GM21576 (cell line): ENCODE measurements around the gene PYGL.
A peak's percentile ranks its signal among the peaks of the same experiment; 100 is the strongest.

ENCODE experiments used
- ATAC-seq: cut with Tn5 transposase; IDR thresholded peaks from one replicate; pipeline ENCODE4 v1.9.1; 2021; ENCODE audit warnings: mild to moderate bottlenecking, moderate library complexity; ENCODE audit not compliant: unreplicated experiment

PYGL gene

GRCh38 chr14:50882932-50883826, 61.1 kb downstream of the PYGL start:
- no peak for ATAC-seq

GRCh38 chr14:50875359-50876070, 68.8 kb downstream of the PYGL start:
- ATAC-seq = peak; percentile 90

- no peak for ATAC-seq
These were observed 69.5 kb downstream of the PYGL start for GRCh38 chr14:50874757-50875156.

DNA sequence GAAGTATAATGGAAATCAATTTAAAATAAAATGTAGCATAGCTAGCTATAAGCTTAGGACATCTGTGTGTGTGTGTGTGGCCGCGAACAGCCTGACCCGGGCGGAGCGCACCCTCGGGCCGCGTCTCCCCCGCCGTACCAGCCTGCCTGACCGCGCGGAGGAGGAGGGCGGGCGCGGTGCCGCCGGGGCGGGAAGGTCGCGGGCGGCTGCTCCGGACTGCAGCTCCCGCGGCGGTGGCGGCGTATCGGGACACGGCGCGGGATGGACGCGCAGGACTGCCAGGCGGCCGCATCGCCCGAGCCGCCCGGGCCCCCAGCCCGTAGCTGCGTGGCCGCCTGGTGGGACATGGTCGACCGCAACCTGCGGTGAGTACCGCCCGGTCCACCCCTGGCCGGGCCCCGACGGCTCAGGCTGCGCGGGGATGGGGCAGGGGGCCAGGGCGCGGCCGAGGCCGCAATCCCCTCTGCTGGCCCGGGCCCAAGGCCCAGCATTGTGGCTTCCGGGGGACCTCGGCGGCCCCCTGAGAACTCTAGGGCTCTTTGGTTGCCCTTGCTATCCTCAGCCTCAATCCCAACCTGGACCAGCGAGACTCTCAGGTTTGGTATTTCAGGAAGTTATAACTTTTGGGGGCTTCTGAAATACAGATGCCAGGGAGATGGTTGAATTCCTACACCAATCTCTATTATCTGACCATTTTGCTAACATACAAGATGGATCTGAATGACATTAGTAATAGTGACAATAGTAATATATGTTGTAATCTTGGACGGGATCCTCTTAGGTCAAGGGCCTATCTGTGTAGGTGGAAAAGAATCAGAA, 72.2 kb downstream of the PYGL start, which contains the start of gene ABHD12B:
Gene ABHD12B (plus strand): TSS at position 140 of the 819 bp plus-strand sequence. CDS start 122 bp downstream, at position 262.
- no peak for ATAC-seq

DNA sequence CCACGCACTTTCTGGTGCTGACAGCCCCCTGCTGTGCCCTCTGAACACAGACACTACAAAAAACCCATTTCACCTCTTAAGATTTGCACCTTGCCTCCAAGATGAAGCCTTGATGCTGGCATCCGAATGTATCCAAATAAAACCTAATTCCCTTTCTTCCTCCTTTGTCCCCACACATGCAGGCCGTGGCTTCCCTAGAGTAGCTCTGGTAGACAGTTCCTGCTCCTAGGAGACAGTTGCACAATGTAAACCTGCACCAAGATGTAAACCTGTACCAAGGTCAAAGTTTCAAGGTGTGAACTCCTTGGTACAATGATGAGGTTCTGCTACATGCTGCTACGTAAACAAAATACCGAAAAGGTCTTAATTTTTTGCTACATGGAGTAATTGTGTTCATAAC, 73.1 kb downstream of the PYGL start:
- ATAC-seq = no peak

- ATAC-seq = no peak
These were observed 78.7 kb downstream of the PYGL start for GRCh38 chr14:50865391-50866076.

GRCh38 chr14:50864946-50865345, 79.3 kb downstream of the PYGL start:
- ATAC-seq = no peak

- no peak for ATAC-seq
These were observed 80.0 kb downstream of the PYGL start for GRCh38 chr14:50864237-50864636.

- ATAC-seq = no peak
These were observed 82.2 kb downstream of the PYGL start for GRCh38 chr14:50862036-50862570.

GRCh38 chr14:50860478-50861086, 83.7 kb downstream of the PYGL start:
- ATAC-seq = no peak

GRCh38 chr14:50859296-50859624, 85.0 kb downstream of the PYGL start:
- ATAC-seq = no peak

GRCh38 chr14:50856660-50857059, 87.6 kb downstream of the PYGL start:
- no peak for ATAC-seq

DNA sequence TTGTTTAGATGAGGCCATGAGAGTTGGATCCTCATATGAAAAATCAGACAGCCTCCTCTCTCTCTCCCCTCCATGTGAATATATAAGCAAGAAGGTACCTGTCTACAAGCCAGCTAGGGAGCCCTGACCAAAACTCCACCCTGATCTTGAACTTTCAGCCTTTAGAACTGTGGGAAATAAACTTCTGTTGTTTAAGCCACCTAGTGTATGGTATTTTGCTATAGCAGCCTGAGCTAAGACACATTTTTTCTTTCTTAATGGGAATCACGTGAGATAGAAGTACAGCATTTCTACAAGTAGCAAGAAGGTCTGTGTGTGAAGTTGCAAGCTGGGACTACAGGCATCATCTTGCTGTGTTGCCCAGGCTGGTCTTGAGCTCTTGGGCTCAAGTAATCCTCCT, 88.7 kb downstream of the PYGL start:
- no peak for ATAC-seq
